Activated B cell treated with CpG ODN at 0.5 μM for 24 hours (primary cell): ENCODE data around the gene FCN2. TPM values are rescaled to one million over a fixed set of nuclear protein-coding genes. Genes with fewer than 3 reads are reported as not detected.

Source experiments
- ATAC-seq: fragments of 200-7000 bp; cut with Tn5 transposase; one replicate; pipeline ENCODE4 v1.10.0; 2021; ENCODE audit warnings: low read depth, mild to moderate bottlenecking, moderate library complexity
- CTCF ChIA-PET: fragments of 350-600 bp; sonication (Branson Sonifier 250); formaldehyde crosslinking; loops from one replicate; lab custom pipeline; 2021; ENCODE audit warnings: antibody characterized with exemption; lab: Charles Lee
- POLR2A ChIA-PET: fragments of 350-600 bp; sonication (Branson Sonifier 250); formaldehyde crosslinking; loops from one replicate; lab custom pipeline; 2021; ENCODE audit warnings: antibody characterized with exemption; lab: Charles Lee
- DNase-seq: peaks from one replicate; pipeline ENCODE4 v3.0.0; 2022
- H3K27ac Mint-ChIP-seq: one replicate; pipeline ENCODE4 v1.8.0; 2020; ENCODE audit warnings: mixed read lengths
- H3K27me3 Mint-ChIP-seq: one replicate; pipeline ENCODE4 v1.8.0; 2021; ENCODE audit warnings: mixed read lengths
- H3K36me3 Mint-ChIP-seq: one replicate; pipeline ENCODE4 v1.8.0; 2021; ENCODE audit warnings: low read depth, mixed read lengths
- H3K4me1 Mint-ChIP-seq: one replicate; pipeline ENCODE4 v1.8.0; 2021; ENCODE audit warnings: mixed read lengths
- H3K4me3 Mint-ChIP-seq: one replicate; pipeline ENCODE4 v1.8.0; 2020; ENCODE audit warnings: mild to moderate bottlenecking, mixed read lengths
- H3K9me3 Mint-ChIP-seq: one replicate; pipeline ENCODE4 v1.8.0; 2020; ENCODE audit warnings: mixed read lengths
- CTCF ChIP-seq: fragments of 200-600 bp; IDR thresholded peaks from one replicate; pipeline ENCODE4 v1.8.0; 2022; ENCODE audit warnings: antibody characterized with exemption, mild to moderate bottlenecking
- intact Hi-C: fragments of 100-400 bp; cut with micrococcal nuclease; formaldehyde crosslinking; loops from one replicate; pipeline ENCODE4 v1.15.1; 2024
- total RNA-seq: library from RNA; stranded (reverse); gene quantifications from 2 replicates; pipeline ENCODE4 v1.2.3, GENCODE V29; 2022

Gene FCN2
- total RNA-seq, 1 donor from 2014 or later = not detected

- CTCF ChIA-PET = no interaction called here
- DNase-seq (no peak), ATAC-seq (peak; percentile 31)
- H3K4me3 Mint-ChIP-seq = no peak overlapping the region
- POLR2A ChIA-PET = no interaction called here
- H3K36me3 Mint-ChIP-seq = no peaks in the 10 kb centered on the region
- intact Hi-C loops = no loop called here
- TF ChIP-seq CTCF = no peak
- H3K9me3 Mint-ChIP-seq = no peaks in the 10 kb centered on the region
- peaks cover 19% of the 10 kb centered on the region for H3K27me3 Mint-ChIP-seq
- peaks cover 3% of the 10 kb centered on the region for H3K4me1 Mint-ChIP-seq
- no peak overlapping the region for H3K27ac Mint-ChIP-seq
Measured at GRCh38 chr9:134889386-134890154, 9.0 kb downstream of the FCN2 start.

- peaks cover 3% of the 10 kb centered on the region for H3K4me1 Mint-ChIP-seq
- no peak for DNase-seq
- ChIA-PET CTCF (no interaction called here), POLR2A (no interaction called here)
- H3K27me3 Mint-ChIP-seq = peaks cover 19% of the 10 kb centered on the region
- intact Hi-C loops = no loop called here
- no peaks in the 10 kb centered on the region for H3K36me3 Mint-ChIP-seq
- no peak for TF ChIP-seq CTCF
- no peaks in the 10 kb centered on the region for H3K9me3 Mint-ChIP-seq
- no peak overlapping the region for H3K4me3 Mint-ChIP-seq
- H3K27ac Mint-ChIP-seq = no peak overlapping the region
- ATAC-seq = no peak
Measured at GRCh38 chr9:134890155-134890495, 9.5 kb downstream of the FCN2 start.

DNA sequence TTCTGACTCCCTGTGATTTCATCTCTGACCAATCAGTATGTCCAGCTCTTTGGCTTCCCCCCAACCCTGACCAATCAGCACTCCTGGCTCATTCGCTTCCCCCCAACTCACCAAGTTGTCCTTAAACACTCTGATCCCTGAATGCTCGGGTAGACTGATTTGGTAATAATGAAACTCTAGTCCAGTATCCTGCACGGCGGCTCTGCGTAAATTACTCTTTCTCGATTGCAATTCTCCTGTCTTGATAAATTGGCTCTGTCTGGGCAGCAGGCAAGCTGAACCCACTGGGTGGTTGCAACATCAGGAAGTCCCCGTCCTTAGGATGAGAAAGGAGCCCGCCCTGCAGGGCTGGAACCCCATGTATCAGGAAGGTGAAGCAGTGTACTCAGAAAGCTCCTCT, 10.4 kb downstream of the FCN2 start:
- H3K36me3 Mint-ChIP-seq = no peaks in the 10 kb centered on the region
- ChIA-PET CTCF (no interaction called here), POLR2A (no interaction called here)
- DNase-seq = no peak
- intact Hi-C loops = no loop called here
- no peak for TF ChIP-seq CTCF
- peaks cover 3% of the 10 kb centered on the region for H3K4me1 Mint-ChIP-seq
- ATAC-seq = no peak
- H3K27ac Mint-ChIP-seq = no peak overlapping the region
- H3K4me3 Mint-ChIP-seq = no peak overlapping the region
- peaks cover 19% of the 10 kb centered on the region for H3K27me3 Mint-ChIP-seq
- H3K9me3 Mint-ChIP-seq = no peaks in the 10 kb centered on the region

DNA sequence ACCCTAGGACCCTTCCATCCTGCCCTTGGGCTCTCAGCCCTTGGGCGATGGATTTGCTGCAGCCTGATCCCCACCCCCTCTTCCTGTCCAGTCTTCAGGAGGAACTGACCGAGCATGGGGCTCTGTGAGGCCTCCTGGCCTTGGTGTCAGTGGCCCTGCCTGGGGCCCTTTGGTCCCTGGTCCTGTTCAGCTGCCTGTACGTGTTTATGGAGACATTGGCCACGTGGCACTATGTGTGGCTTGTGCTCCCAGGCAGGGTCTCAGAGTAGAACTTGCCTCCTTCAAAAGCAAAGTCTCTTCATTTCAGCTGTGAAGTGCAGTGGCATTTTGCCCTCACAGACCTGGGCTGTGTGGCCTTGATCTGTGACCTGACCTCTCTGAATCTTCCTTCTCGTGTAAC, 11.1 kb downstream of the FCN2 start:
- DNase-seq (no peak), ATAC-seq (no peak)
- CTCF ChIA-PET = no interaction called here
- POLR2A ChIA-PET = no interaction called here
- Mint-ChIP-seq H3K4me3 (no peak overlapping the region), H3K36me3 (no peaks in the 10 kb centered on the region), H3K4me1 (peaks cover 3% of the 10 kb centered on the region), H3K9me3 (no peaks in the 10 kb centered on the region), H3K27me3 (peaks cover 13% of the 10 kb centered on the region), H3K27ac (no peak overlapping the region)
- TF ChIP-seq CTCF = no peak
- intact Hi-C loops = no loop called here

DNA sequence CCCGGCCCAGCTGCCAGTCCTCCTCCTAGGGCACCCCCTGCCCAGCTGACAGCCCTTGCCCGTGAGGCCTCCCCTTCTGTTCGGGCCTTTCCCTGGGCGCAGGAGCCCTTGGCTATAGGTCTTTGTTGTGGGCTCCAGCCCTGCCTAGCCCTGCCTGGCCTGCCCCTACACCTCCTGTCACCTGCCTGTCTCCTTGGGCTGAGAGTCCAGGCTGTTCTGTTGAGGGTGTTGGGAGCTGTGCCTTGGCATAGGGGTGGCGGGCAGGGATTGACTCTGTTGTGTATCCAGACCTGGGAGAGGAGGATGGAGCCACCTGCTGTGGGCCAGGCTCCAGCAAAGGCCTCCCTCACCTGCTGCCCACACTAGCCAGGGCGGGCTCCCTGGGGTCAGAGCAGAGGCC, 11.6 kb downstream of the FCN2 start:
- TF ChIP-seq CTCF = no peak
- CTCF ChIA-PET = no interaction called here
- ATAC-seq (no peak), DNase-seq (no peak)
- Mint-ChIP-seq H3K27me3 (peaks cover 10% of the 10 kb centered on the region), H3K9me3 (no peaks in the 10 kb centered on the region), H3K4me1 (peaks cover 3% of the 10 kb centered on the region), H3K4me3 (no peak overlapping the region), H3K36me3 (no peaks in the 10 kb centered on the region), H3K27ac (no peak overlapping the region)
- intact Hi-C loops = no loop called here
- POLR2A ChIA-PET = no interaction called here
